Fibroblast of gingiva (primary cell): ENCODE data around the gene GNG8.

Experiments used
- DNase-seq: peaks from one replicate; pipeline ENCODE4 v3.0.0-alpha.2; 2011; ENCODE audit warnings: low read depth

The GNG8 gene

GRCh38 chr19:46635920-46636761, at the start of gene GNG8:
Gene GNG8, minus strand, starts transcription at chr19:46636202. Its CDS starts 1,520 bp downstream, at chr19:46634682.
- DNase-seq: no peak

GRCh38 chr19:46685189-46685588, 49.2 kb upstream of the GNG8 start:
- DNase-seq: no peak

GRCh38 chr19:46678110-46678732, 42.2 kb upstream of the GNG8 start:
- DNase-seq: no peak

- no peak for DNase-seq
Measured at GRCh38 chr19:46674416-46675178, 38.6 kb upstream of the GNG8 start.

- DNase-seq: no peak
Measured at GRCh38 chr19:46670813-46671212, 34.8 kb upstream of the GNG8 start.

- no peak for DNase-seq
Measured at GRCh38 chr19:46668662-46669061, 32.7 kb upstream of the GNG8 start.

GRCh38 chr19:46665072-46665471, 29.1 kb upstream of the GNG8 start:
- no peak for DNase-seq

- DNase-seq: peak; percentile 86
Measured at GRCh38 chr19:46661735-46662592, 26.0 kb upstream of the GNG8 start.

- peak; percentile 100 for DNase-seq
Measured at GRCh38 chr19:46661020-46661731, 25.2 kb upstream of the GNG8 start, which contains the start of gene DACT3. Gene DACT3, minus strand, starts transcription at chr19:46661182. Its CDS starts 118 bp downstream, at chr19:46661064.

GRCh38 chr19:46660551-46661019, 24.6 kb upstream of the GNG8 start:
- DNase-seq: no peak

- no peak for DNase-seq
Measured at GRCh38 chr19:46660008-46660517, 24.1 kb upstream of the GNG8 start.

- no peak for DNase-seq
Measured at GRCh38 chr19:46659151-46660007, 23.4 kb upstream of the GNG8 start.

GRCh38 chr19:46656541-46656940, 20.5 kb upstream of the GNG8 start:
- no peak for DNase-seq

- DNase-seq: no peak
Measured at GRCh38 chr19:46654621-46655152, 18.7 kb upstream of the GNG8 start.

- DNase-seq: no peak
Measured at GRCh38 chr19:46650445-46650844, 14.4 kb upstream of the GNG8 start.

- DNase-seq: no peak
Measured at GRCh38 chr19:46648961-46649960, 13.3 kb upstream of the GNG8 start.

- DNase-seq: no peak
Measured at GRCh38 chr19:46648060-46648960, 12.3 kb upstream of the GNG8 start.
